NCI-H1048 (cell line): ENCODE measurements around the gene KCNT1.

Experiments used
- DNase-seq: peaks from one replicate; lab custom pipeline; 2025; lab: John Stamatoyannopoulos, UW

The KCNT1 gene

DNA sequence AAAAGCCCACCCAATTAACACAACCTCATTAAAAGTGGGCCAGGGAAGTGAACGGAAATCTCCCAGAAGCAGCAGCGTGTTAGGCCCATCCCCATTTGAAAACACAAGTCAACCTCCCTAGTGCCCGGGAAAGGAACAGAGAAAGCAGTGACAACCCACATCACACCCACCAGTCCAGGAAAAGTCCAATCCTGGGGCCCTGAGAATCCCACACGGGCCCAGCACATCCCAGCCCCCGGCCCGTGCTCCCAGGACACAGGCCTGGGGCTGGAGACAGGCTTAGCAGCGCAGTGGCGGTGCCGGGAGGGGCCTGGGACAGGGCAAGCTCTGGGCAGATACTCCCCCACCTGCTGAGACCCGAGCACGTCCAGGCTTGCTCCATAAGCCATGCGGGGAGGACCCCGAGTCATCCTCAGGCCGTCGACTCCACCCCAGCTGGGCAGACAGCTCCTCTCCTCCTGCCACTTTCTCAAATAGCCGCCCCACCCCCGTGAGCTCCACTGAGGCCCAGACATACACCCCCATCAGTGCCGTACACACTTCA, 101.0 kb downstream of the KCNT1 start:
- DNase-seq = no peak

GRCh38 chr9:135803441-135803840, 101.5 kb downstream of the KCNT1 start:
- no peak for DNase-seq

GRCh38 chr9:135804581-135805421, 102.8 kb downstream of the KCNT1 start:
- DNase-seq = no peak

DNA sequence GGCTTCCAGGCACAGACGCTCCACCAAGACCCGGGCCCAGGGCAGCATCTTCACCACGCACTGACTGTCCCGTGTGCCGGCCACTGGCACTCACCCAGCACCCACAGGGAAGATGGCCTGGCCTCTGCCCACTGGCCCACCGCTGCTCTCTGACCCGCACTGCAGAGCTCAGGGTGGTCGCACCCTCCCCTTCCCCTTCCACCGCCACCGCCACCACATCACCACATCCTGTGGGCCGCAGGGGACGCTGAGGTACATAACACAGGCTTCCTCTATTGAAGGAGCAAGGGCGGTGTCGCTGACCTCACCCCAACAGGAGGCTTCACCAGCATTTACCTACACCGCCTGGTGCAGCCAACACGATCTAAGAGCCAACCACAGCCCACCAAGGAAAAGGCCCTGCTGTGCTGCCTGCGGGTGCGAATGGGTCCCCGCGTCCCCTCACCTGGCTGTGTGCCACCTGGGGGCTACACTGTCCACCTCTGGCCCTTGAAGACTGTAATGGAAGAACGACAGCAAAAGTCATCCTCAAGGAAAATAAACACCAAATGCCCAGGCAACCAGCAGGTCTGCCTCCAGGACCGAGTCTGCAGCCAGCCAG, 103.5 kb downstream of the KCNT1 start:
- no peak for DNase-seq

- DNase-seq = no peak
Measured at GRCh38 chr9:135809166-135809565, 107.2 kb downstream of the KCNT1 start.

- DNase-seq = no peak
Measured at GRCh38 chr9:135810806-135811575, 109.0 kb downstream of the KCNT1 start.

DNA sequence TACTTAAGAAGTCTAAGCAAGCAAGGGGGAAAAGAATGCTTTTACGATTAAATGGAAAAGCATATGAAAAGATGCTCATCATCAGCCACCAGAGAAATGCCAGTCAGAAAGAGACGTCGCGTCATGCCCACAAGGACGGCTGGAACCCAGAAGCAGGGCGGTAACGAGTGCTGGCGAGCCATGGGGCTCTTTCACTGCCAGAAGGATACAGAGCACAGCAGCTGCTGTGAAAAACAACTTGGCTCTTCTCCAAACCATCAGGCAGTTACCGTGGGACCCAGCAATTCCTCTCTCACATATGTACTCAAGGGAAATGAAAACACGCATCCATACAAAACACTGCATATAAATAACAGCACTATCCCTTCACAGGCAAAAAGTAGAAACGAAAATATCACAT, 109.8 kb downstream of the KCNT1 start:
- no peak for DNase-seq

- no peak for DNase-seq
Measured at GRCh38 chr9:135812961-135813360, 111.0 kb downstream of the KCNT1 start.

DNA sequence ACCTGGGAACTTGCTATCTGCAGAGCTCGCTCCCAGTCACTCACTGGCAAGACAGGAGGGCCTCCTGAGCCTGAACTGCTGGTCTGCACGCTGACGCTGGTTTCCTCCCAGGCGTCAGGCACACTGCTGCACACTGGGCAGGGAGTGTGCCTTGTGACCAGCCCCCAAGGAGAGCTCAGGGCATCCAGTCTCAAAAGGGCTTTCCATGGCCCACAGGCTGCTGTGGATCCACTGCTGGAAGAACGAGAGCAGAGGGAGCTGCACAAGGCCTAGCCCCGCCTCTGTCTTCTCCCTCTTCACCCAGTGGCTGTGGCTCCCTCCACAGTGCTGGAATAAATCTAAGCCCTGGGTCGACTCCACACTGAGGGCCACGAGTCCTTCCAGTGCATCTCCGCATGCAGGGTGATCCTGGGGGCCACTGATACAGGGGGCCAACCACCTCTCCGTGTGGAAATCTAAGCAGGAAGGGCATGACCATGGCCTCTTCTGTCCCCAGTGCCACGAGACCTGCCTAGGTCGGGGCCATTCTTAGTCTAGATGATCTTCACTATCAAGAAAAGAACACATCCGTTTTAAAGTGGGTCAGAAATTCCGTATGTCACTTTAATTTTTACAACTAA, 111.8 kb downstream of the KCNT1 start:
- DNase-seq = no peak

DNA sequence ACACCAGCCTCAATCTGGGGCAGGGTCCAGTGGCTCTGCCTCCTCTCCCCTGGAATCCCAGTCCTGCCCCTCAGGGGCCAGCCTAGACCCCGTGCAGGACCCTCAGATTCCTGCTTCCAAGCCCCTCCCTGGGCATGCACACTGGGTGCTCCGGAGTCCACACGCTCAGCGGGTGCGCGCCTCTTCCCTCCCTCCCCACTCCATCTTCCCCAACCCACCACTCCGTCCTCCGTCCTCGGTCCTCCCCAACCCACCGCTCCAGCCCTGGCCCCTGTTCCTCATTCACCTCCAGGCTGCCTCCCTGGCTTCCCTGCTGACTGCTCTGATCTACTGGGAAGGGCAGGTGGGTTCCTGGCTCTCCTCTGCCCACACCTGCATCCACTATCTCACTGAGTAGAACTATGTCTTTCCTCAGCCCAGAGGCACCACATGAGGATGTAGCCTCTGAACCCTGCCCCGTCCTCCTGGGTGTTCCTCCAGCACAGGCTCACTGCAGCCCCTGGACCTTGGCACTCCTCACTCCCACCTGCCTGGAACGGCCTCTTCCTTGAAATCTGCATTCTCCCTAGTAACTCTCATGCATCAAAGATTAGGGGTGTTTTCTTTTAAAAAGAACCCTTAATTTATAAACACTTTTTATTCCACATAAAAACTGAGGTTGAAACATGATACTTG, 112.6 kb downstream of the KCNT1 start:
- no peak for DNase-seq

DNA sequence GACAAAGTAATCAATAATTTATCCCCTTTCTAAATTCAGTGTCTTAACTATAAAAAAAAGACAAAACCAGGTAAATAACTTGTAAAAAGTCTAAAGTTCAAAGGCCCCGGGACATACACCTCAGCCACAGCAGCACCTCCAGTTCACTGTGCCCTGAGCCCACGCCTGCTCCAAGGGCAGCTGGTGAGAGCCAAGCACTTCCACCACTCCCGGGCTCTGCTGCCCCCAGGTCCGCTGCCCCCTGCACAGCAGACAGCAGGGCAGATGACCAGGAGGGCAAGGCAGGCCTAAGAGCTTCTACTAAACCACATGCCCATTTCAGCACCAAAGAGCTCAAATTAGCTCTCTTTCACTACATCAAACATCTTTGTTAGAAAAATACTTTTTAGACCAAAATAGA, 113.4 kb downstream of the KCNT1 start:
- no peak for DNase-seq

DNA sequence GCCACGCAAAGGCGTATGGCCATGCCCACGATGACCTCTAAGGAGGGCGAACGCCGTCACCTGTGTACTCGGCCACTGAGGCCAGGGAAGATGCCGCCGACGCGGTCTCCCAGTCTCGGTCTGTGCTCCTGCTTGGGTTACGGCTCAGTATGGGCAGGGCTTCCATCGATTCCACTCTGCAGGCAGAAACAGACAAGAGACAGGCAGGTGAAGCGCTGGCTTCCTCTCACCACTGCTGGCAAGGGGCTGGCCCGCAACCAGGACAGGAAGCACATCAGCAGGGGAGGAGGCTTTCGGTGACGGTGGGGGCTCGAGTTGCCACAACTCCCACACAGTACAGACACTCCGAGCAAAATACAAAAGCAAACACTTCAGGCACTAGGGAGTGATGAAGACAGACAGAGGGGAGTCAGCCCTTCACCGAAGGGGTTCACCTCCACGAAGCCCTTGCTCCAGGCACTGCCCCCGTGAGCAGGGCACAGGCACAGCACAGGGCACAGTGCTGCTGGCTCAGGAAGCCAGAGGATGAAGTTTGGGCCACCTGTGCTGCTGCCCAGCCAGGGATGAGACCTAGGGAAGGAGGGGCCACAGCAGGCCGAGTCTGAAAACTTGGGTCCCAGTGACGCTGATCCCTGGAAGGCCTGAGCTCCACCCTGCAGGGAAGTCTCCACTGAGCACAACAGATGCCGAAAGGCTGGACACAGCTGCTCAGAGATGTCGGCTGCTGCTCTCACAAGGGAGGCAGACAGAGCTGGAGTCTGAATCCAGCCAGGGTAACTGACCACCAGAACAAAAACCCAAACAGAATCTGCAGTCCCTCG, 114.1 kb downstream of the KCNT1 start:
- DNase-seq = no peak

GRCh38 chr9:135816651-135816970, 114.6 kb downstream of the KCNT1 start:
- no peak for DNase-seq

GRCh38 chr9:135817951-135818717, 116.1 kb downstream of the KCNT1 start:
- DNase-seq = no peak

DNA sequence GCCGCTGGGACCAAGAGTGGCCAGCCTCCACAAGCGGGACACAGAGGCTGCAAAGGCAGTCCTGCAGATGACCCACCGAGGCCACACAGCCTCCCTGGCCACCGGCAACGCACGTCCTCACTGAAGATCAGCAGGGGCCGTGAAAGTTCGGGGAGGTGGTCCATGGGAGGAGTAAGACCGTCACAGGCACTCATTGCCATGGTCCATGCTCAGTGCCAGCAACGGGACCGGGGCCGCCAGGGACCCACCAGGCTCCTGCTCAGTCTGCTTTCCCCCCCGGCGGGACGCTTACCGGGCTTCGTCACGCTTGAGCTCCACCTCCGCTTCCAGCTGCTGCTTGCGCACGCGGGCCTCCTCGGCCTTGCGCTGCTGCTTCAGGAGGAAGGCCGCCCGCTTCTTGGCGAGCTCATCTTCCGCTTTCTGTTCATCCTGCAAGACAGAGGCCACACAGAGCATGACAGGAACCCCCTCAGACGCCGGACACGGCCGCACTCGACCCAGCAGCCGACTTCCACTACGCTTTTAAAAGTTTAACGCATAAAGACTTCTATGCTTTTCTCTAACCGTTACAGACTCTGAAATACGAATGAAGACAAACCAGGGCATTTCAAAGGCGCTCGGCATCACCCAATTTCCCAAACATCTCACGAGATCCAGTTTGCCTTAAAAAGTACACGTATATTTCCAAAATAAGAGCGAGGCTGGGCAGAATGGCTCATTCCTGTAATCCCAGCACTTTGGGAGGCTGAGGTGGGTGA, 116.9 kb downstream of the KCNT1 start:
- no peak for DNase-seq

DNA sequence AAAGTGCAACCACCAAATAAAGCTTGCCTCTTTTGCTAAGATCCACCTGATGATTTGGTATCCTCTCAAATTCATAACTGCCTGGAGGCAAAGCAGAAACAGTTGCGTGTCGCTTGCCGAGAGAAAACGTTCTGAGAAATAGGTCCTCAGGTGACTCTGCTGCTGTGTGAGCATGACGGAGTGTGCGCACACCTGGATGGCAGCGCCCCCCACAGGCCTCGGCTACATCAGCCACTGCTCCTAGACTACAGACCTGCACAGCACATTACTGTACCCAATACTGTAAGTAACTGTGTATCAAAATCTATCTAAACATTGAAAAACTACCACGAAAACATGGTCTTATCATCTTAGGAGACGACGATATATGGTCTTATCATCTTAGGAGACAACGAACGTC, 117.9 kb downstream of the KCNT1 start:
- DNase-seq = no peak

DNA sequence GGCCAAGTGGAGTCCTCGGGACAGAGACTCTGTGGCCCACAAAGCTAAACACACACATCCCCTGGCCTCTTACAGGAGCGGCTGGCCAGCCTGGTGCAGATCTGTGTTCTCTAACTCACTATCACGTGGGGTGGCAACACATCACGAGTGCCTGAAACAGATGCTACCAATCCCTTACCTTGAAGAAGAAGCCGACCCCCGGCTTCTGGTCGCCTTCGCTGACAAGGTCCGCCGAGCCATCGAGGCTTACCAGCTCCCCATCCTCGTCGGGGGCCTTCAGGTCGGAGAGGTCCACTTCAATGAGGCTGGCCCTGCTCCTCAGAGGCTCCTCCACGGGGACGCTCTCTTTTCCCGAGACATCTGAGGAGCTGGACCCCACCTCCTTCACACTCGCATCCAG, 118.7 kb downstream of the KCNT1 start:
- DNase-seq = no peak

DNA sequence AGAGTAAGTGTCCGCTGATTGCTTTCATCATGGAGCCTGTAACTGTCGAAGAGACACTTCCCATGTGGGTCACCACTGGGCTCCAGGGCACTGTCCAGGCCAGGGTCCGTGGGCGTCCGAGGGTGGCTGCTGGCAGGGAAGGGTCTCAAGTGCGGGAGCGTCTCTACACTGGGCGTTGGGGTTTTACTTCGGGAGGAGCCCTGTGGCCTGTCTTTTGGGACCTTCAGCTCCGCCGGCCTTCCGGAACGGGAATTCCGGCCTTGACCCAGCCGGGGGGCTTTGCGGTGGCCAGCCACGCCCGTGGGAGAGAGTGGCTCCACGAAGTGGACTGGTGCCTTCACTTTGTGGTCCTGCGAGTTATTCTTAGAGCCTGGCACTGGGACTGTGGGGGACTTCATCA, 119.1 kb downstream of the KCNT1 start:
- DNase-seq = no peak

- no peak for DNase-seq
Measured at GRCh38 chr9:135821733-135822373, 119.9 kb downstream of the KCNT1 start.
